ENCODE data around the gene ANKRD9. TPM values are rescaled to one million over a fixed set of nuclear protein-coding genes. Genes with fewer than 3 reads are reported as not detected.

Gene ANKRD9
- total RNA-seq, result 3.4 and 3.6 TPM in 2 replicates

GRCh38 chr14:102509746-102510615 lies at the start of gene ANKRD9:
TSS of gene ANKRD9 (minus strand) at chr14:102509776. CDS start at chr14:102507889, 1,887 bp downstream.

Other genes starting within 250 kb of the ANKRD9 start
- 1.3 and 3.1 TPM in 2 replicates for gene MOK, start 204.6 kb downstream of the ANKRD9 start, total RNA-seq
- 5.2 and 7.2 TPM in 2 replicates for gene ZNF839, start 190.0 kb downstream of the ANKRD9 start, total RNA-seq
- 41.4 and 42.5 TPM in 2 replicates for gene CINP, start 146.9 kb downstream of the ANKRD9 start, total RNA-seq
- gene TECPR2, start 146.8 kb downstream of the ANKRD9 start, total RNA-seq, result 10.4 and 12.6 TPM in 2 replicates
- gene RCOR1, start 82.9 kb upstream of the ANKRD9 start, total RNA-seq, result 10.6 and 12.2 TPM in 2 replicates

All from dermis lymphatic vessel endothelial cell (primary cell).